GM13976 (cell line): ENCODE data around the gene IFT74.

ENCODE experiments used
- DNase-seq: peaks from one replicate; pipeline ENCODE4 v3.0.0; 2012; ENCODE audit warnings: low spot score
- CTCF ChIP-seq: IDR thresholded peaks from 2 replicates; pipeline ENCODE4 v1.5.1; 2012; ENCODE audit warnings: borderline replicate concordance, mild to moderate bottlenecking; ENCODE audit not compliant: insufficient read depth; ENCODE audit errors: extremely low read depth, missing control alignments, control extremely low read depth
- in situ Hi-C: fragments of 300-500 bp; cut with MboI; formaldehyde crosslinking; loops from one replicate; pipeline ENCODE4 v1.12.0; 2022; ENCODE audit warnings: low sequenced_read_pairs, mixed read lengths, inconsistent platforms; ENCODE audit not compliant: unreplicated experiment

Gene IFT74

GRCh38 chr9:27054841-27055240 is 98.6 kb downstream of the IFT74 start:
- in situ Hi-C loops, result no loop called here
- TF ChIP-seq CTCF, result no peak
- no peak for DNase-seq

- DNase-seq, result no peak
- in situ Hi-C loops, result no loop called here
Observed at GRCh38 chr9:27059412-27059811, 103.2 kb downstream of the IFT74 start.

GRCh38 chr9:27059907-27060306 is 103.7 kb downstream of the IFT74 start:
- DNase-seq, result no peak
- in situ Hi-C loops, result no loop called here
- TF ChIP-seq CTCF, result no peak

More at GRCh38 chr9:27059412-27059811, 103.2 kb downstream of the IFT74 start:
- no peak for TF ChIP-seq CTCF

- TF ChIP-seq CTCF, result no peak
- no peak for DNase-seq
- in situ Hi-C loops, result no loop called here
Observed at GRCh38 chr9:27065288-27065687, 109.1 kb downstream of the IFT74 start.

- TF ChIP-seq CTCF, result no peak
- in situ Hi-C loops, result no loop called here
- no peak for DNase-seq
Observed at GRCh38 chr9:27073841-27074728, 117.9 kb downstream of the IFT74 start.

GRCh38 chr9:27078685-27079084 is 122.5 kb downstream of the IFT74 start:
- DNase-seq, result no peak
- in situ Hi-C loops, result no loop called here
- no peak for TF ChIP-seq CTCF
